Naive thymus-derived CD8-positive, alpha-beta T cell (primary cell): ENCODE results near the gene CLNK. TPM values are rescaled to one million over a fixed set of nuclear protein-coding genes. Genes with fewer than 3 reads are reported as not detected.

ENCODE experiments used
- ATAC-seq, 2 donors: fragments of 150-1000 bp; cut with Tn5 transposase in 1 of 2; sonication (Bioruptor Pico), chemical (Tn5 transposase) in 1 of 2; 1 replicate in 1 of 2; 2 replicates in 1 of 2; pipeline ENCODE4 v1.10.0; 2021; ENCODE audit warnings: mild to moderate bottlenecking in 2 of 2, moderate library complexity in 2 of 2
- POLR2A ChIA-PET: fragments of 350-600 bp; sonication (Branson Sonifier 250); formaldehyde crosslinking; loops from one replicate; lab custom pipeline; 2021; ENCODE audit warnings: antibody characterized with exemption; lab: Charles Lee
- DNase-seq, 10 donors: peaks; one replicate each; pipeline versions ENCODE4 v3.0.0 to v3.0.0-alpha.2; 2020 to 2022
- H3K27ac Mint-ChIP-seq, 10 donors: one replicate each; pipeline ENCODE4 v1.8.0; 2020 to 2022; ENCODE audit warnings: mild to moderate bottlenecking in 10 of 10, mixed read lengths in 10 of 10, moderate library complexity in 4 of 10, inconsistent platforms in 1 of 10
- H3K27me3 Mint-ChIP-seq, 5 donors: one replicate each; pipeline ENCODE4 v1.8.0; 2021 to 2022; ENCODE audit warnings: mixed read lengths in 5 of 5
- H3K36me3 Mint-ChIP-seq, 3 donors: one replicate each; pipeline ENCODE4 v1.8.0; 2020 to 2022; ENCODE audit warnings: mixed read lengths in 3 of 3, mild to moderate bottlenecking in 2 of 3, inconsistent platforms in 1 of 3
- H3K4me1 Mint-ChIP-seq, 4 donors: one replicate each; pipeline ENCODE4 v1.8.0; 2021 to 2022; ENCODE audit warnings: mixed read lengths in 4 of 4
- H3K4me3 Mint-ChIP-seq, 10 donors: one replicate each; pipeline ENCODE4 v1.8.0; 2020 to 2022; ENCODE audit warnings: mild to moderate bottlenecking in 10 of 10, mixed read lengths in 10 of 10, moderate library complexity in 6 of 10, inconsistent platforms in 1 of 10
- H3K9me3 Mint-ChIP-seq, 9 donors: one replicate each; pipeline ENCODE4 v1.8.0; 2020 to 2022; ENCODE audit warnings: mixed read lengths in 9 of 9, mild to moderate bottlenecking in 3 of 9, inconsistent platforms in 1 of 9, moderate library complexity in 1 of 9
- polyA plus RNA-seq, 3 donors: library from polyadenylated mRNA; unstranded; fragments of 300-500 nt; fragmentation: Illumina TruSeq; gene quantifications; one replicate each; pipeline ENCODE4 v1.2.3, GENCODE V29; 2021
- total RNA-seq, 8 experiments: library from RNA in 2 of 8; stranded (reverse) in 2 of 8; gene quantifications; one replicate each; pipeline ENCODE4 v1.2.3 and lab custom pipeline; 2021 to 2026

The CLNK gene
- total RNA-seq (not detected), polyA plus RNA-seq (not detected), total RNA-seq (lab: John Stamatoyannopoulos, UW) (0 reads per million in 6 experiments)

- Mint-ChIP-seq H3K4me1 (peaks cover 2 to 40% (median 5%) of the 10 kb centered on the region in 4 donors), H3K36me3 (no peaks in the 10 kb centered on the region), H3K9me3 (no peaks in the 10 kb centered on the region), H3K4me3 (peak within 1 kb of the TSS in 1 of 10 donors; percentile 62), H3K27me3 (no peaks in the 10 kb centered on the region), H3K27ac (peak within 1 kb of the TSS in 2 of 10 donors; percentile 6 to 42)
- POLR2A ChIA-PET, result no interaction called here
- ATAC-seq, result no peak
- DNase-seq, result no peak
Measured at GRCh38 chr4:10684631-10685030, at the start of gene CLNK. CLNK (minus strand) TSS chr4:10684768; CDS start chr4:10667869, 16,899 bp downstream.

GRCh38 chr4:10733481-10734062 lies 49.0 kb upstream of the CLNK start:
- DNase-seq, result no peak
- peaks cover 4 to 17% (median 12%) of the 10 kb centered on the region in 4 donors for H3K4me1 Mint-ChIP-seq
- H3K36me3 Mint-ChIP-seq, result no peaks in the 10 kb centered on the region
- no peak overlapping the region for H3K4me3 Mint-ChIP-seq
- H3K27me3 Mint-ChIP-seq, result peaks cover 0 to 3% (median 2%) of the 10 kb centered on the region in 5 donors
- peak overlapping the region in 1 of 10 donors; percentile 8 for H3K27ac Mint-ChIP-seq
- POLR2A ChIA-PET, result no interaction called here
- no peaks in the 10 kb centered on the region for H3K9me3 Mint-ChIP-seq
- no peak for ATAC-seq

GRCh38 chr4:10732914-10733415 lies 48.4 kb upstream of the CLNK start:
- POLR2A ChIA-PET, result no interaction called here
- H3K4me3 Mint-ChIP-seq, result no peak overlapping the region
- H3K9me3 Mint-ChIP-seq, result no peaks in the 10 kb centered on the region
- no peak for ATAC-seq
- H3K27ac Mint-ChIP-seq, result peak overlapping the region in 1 of 10 donors; percentile 8
- no peaks in the 10 kb centered on the region for H3K36me3 Mint-ChIP-seq
- no peak for DNase-seq
- H3K27me3 Mint-ChIP-seq, result peaks cover 0 to 3% (median 2%) of the 10 kb centered on the region in 5 donors
- peaks cover 4 to 17% (median 12%) of the 10 kb centered on the region in 4 donors for H3K4me1 Mint-ChIP-seq

- no peak for DNase-seq
- peaks cover 0 to 3% (median 2%) of the 10 kb centered on the region in 5 donors for H3K27me3 Mint-ChIP-seq
- no peaks in the 10 kb centered on the region for H3K9me3 Mint-ChIP-seq
- no peaks in the 10 kb centered on the region for H3K36me3 Mint-ChIP-seq
- no peak for ATAC-seq
- peak overlapping the region in 1 of 10 donors; percentile 12 for H3K27ac Mint-ChIP-seq
- POLR2A ChIA-PET, result no interaction called here
- peaks cover 6 to 20% (median 12%) of the 10 kb centered on the region in 4 donors for H3K4me1 Mint-ChIP-seq
- H3K4me3 Mint-ChIP-seq, result no peak overlapping the region
Measured at GRCh38 chr4:10732235-10732913, 47.8 kb upstream of the CLNK start.

- no peak for ATAC-seq
- Mint-ChIP-seq H3K4me3 (no peak overlapping the region), H3K4me1 (peaks cover 6 to 27% (median 13%) of the 10 kb centered on the region in 4 donors), H3K27me3 (peaks cover 0 to 3% (median 2%) of the 10 kb centered on the region in 5 donors), H3K36me3 (no peaks in the 10 kb centered on the region), H3K9me3 (no peaks in the 10 kb centered on the region), H3K27ac (no peak overlapping the region)
- no peak for DNase-seq
- POLR2A ChIA-PET, result no interaction called here
Measured at GRCh38 chr4:10731690-10732089, 47.1 kb upstream of the CLNK start.

- DNase-seq (no peak), ATAC-seq (no peak)
- POLR2A ChIA-PET, result no interaction called here
- Mint-ChIP-seq H3K27ac (peak overlapping the region in 2 of 10 donors; percentile 15 to 37), H3K4me1 (peaks cover 6 to 27% (median 13%) of the 10 kb centered on the region in 4 donors), H3K36me3 (no peaks in the 10 kb centered on the region), H3K27me3 (peaks cover 0 to 2% (median 0%) of the 10 kb centered on the region in 5 donors), H3K4me3 (peak overlapping the region in 1 of 10 donors; percentile 33), H3K9me3 (no peaks in the 10 kb centered on the region)
Measured at GRCh38 chr4:10731162-10731561, 46.6 kb upstream of the CLNK start.

- H3K27me3 Mint-ChIP-seq, result peaks cover 0 to 2% (median 0%) of the 10 kb centered on the region in 5 donors
- ATAC-seq, result no peak
Measured at GRCh38 chr4:10730590-10730989, 46.0 kb upstream of the CLNK start.

GRCh38 chr4:10730019-10730418 lies 45.5 kb upstream of the CLNK start:
- DNase-seq (no peak), ATAC-seq (no peak)
- Mint-ChIP-seq H3K36me3 (no peaks in the 10 kb centered on the region), H3K27ac (no peak overlapping the region), H3K4me3 (no peak overlapping the region), H3K9me3 (no peaks in the 10 kb centered on the region), H3K4me1 (peaks cover 6 to 27% (median 13%) of the 10 kb centered on the region in 4 donors), H3K27me3 (peaks cover 0 to 2% (median 0%) of the 10 kb centered on the region in 5 donors)
- POLR2A ChIA-PET, result no interaction called here

More at GRCh38 chr4:10730590-10730989, 46.0 kb upstream of the CLNK start:
- no peak for DNase-seq
- H3K4me1 Mint-ChIP-seq, result peaks cover 6 to 27% (median 13%) of the 10 kb centered on the region in 4 donors
- H3K9me3 Mint-ChIP-seq, result no peaks in the 10 kb centered on the region
- POLR2A ChIA-PET, result no interaction called here
- H3K36me3 Mint-ChIP-seq, result no peaks in the 10 kb centered on the region
- H3K27ac Mint-ChIP-seq, result no peak overlapping the region
- H3K4me3 Mint-ChIP-seq, result no peak overlapping the region

- ATAC-seq (no peak), DNase-seq (no peak)
- Mint-ChIP-seq H3K9me3 (no peaks in the 10 kb centered on the region), H3K27ac (no peak overlapping the region), H3K27me3 (peaks cover 0 to 2% (median 0%) of the 10 kb centered on the region in 5 donors), H3K4me3 (no peak overlapping the region), H3K36me3 (no peaks in the 10 kb centered on the region), H3K4me1 (peaks cover 6 to 27% (median 13%) of the 10 kb centered on the region in 4 donors)
- POLR2A ChIA-PET, result no interaction called here
Measured at GRCh38 chr4:10729366-10729765, 44.8 kb upstream of the CLNK start.

GRCh38 chr4:10728016-10728415 lies 43.4 kb upstream of the CLNK start:
- POLR2A ChIA-PET, result interaction anchor here (0.6 kb wide), 1 partner anchor 244 kb away, joined by 3 read pairs; no protein-coding TSS in a partner anchor
- Mint-ChIP-seq H3K36me3 (no peaks in the 10 kb centered on the region), H3K27me3 (peaks cover 0 to 2% (median 0%) of the 10 kb centered on the region in 5 donors), H3K4me3 (no peak overlapping the region), H3K4me1 (peaks cover 5 to 29% (median 11%) of the 10 kb centered on the region in 4 donors), H3K9me3 (no peaks in the 10 kb centered on the region), H3K27ac (no peak overlapping the region)
- DNase-seq (no peak), ATAC-seq (no peak)

GRCh38 chr4:10727140-10727880 lies 42.7 kb upstream of the CLNK start:
- POLR2A ChIA-PET, result interaction anchor here (0.6 kb wide), 1 partner anchor 244 kb away, joined by 3 read pairs; no protein-coding TSS in a partner anchor

GRCh38 chr4:10722957-10723356 lies 38.4 kb upstream of the CLNK start:
- Mint-ChIP-seq H3K36me3 (no peaks in the 10 kb centered on the region), H3K4me1 (peaks cover 0 to 23% (median 10%) of the 10 kb centered on the region in 4 donors), H3K27ac (no peak overlapping the region), H3K9me3 (peaks cover 0 to 1% (median 0%) of the 10 kb centered on the region in 9 donors), H3K4me3 (no peak overlapping the region), H3K27me3 (no peaks in the 10 kb centered on the region)
- ATAC-seq (peak in 1 of 2 donors; percentile 45), DNase-seq (peak in 2 of 10 donors; percentile 3 to 11)
- POLR2A ChIA-PET, result no interaction called here

More at GRCh38 chr4:10727140-10727880, 42.7 kb upstream of the CLNK start:
- no peaks in the 10 kb centered on the region for H3K36me3 Mint-ChIP-seq
- no peak overlapping the region for H3K4me3 Mint-ChIP-seq
- ATAC-seq (no peak), DNase-seq (no peak)
- H3K4me1 Mint-ChIP-seq, result peaks cover 4 to 29% (median 9%) of the 10 kb centered on the region in 4 donors
- peaks cover 0 to 2% (median 0%) of the 10 kb centered on the region in 5 donors for H3K27me3 Mint-ChIP-seq
- H3K27ac Mint-ChIP-seq, result no peak overlapping the region
- H3K9me3 Mint-ChIP-seq, result peaks cover 0 to under 1% (median 0%) of the 10 kb centered on the region in 9 donors
